Measurements from ENCODE around the gene NFKBIL1. TPM values are rescaled to one million over a fixed set of nuclear protein-coding genes. Genes with fewer than 3 reads are reported as not detected.

Gene NFKBIL1
- total and polyA plus RNA-seq, 2 experiments from 2014 or later = 9.6 to 12.3 TPM

DNA sequence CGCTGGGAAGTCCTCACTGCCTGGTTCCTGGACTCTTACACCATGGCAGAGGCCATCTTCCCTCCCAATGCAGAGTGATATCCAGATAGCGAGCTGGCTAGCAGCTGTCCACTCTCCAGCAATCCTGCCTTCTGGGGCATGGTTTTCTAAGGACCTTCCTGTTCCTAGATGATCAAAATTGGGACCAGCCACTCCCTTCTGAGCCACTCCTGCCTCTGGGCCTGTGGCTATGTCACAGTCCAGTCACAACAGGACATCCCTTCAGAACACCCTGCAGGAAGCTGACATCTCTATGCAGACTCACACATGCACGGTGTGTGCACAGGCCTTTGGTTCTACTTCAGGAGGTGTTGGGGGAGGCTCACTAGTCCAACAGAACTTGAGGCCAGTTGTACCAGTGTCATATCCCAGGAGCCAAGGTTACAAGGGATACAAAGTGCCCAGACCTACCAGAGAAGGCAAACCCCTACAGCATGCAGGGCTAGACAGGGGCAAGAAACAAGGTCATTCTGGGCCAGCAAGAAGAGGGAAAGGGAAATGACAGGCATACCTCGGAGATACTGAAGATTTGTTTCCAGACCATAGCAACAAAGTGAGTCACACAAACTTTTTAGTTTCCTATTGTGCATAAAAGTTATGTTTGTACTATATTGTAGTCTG is 21.3 kb upstream of the NFKBIL1 start (continued):
- TF ChIP-seq, protein P1, sequence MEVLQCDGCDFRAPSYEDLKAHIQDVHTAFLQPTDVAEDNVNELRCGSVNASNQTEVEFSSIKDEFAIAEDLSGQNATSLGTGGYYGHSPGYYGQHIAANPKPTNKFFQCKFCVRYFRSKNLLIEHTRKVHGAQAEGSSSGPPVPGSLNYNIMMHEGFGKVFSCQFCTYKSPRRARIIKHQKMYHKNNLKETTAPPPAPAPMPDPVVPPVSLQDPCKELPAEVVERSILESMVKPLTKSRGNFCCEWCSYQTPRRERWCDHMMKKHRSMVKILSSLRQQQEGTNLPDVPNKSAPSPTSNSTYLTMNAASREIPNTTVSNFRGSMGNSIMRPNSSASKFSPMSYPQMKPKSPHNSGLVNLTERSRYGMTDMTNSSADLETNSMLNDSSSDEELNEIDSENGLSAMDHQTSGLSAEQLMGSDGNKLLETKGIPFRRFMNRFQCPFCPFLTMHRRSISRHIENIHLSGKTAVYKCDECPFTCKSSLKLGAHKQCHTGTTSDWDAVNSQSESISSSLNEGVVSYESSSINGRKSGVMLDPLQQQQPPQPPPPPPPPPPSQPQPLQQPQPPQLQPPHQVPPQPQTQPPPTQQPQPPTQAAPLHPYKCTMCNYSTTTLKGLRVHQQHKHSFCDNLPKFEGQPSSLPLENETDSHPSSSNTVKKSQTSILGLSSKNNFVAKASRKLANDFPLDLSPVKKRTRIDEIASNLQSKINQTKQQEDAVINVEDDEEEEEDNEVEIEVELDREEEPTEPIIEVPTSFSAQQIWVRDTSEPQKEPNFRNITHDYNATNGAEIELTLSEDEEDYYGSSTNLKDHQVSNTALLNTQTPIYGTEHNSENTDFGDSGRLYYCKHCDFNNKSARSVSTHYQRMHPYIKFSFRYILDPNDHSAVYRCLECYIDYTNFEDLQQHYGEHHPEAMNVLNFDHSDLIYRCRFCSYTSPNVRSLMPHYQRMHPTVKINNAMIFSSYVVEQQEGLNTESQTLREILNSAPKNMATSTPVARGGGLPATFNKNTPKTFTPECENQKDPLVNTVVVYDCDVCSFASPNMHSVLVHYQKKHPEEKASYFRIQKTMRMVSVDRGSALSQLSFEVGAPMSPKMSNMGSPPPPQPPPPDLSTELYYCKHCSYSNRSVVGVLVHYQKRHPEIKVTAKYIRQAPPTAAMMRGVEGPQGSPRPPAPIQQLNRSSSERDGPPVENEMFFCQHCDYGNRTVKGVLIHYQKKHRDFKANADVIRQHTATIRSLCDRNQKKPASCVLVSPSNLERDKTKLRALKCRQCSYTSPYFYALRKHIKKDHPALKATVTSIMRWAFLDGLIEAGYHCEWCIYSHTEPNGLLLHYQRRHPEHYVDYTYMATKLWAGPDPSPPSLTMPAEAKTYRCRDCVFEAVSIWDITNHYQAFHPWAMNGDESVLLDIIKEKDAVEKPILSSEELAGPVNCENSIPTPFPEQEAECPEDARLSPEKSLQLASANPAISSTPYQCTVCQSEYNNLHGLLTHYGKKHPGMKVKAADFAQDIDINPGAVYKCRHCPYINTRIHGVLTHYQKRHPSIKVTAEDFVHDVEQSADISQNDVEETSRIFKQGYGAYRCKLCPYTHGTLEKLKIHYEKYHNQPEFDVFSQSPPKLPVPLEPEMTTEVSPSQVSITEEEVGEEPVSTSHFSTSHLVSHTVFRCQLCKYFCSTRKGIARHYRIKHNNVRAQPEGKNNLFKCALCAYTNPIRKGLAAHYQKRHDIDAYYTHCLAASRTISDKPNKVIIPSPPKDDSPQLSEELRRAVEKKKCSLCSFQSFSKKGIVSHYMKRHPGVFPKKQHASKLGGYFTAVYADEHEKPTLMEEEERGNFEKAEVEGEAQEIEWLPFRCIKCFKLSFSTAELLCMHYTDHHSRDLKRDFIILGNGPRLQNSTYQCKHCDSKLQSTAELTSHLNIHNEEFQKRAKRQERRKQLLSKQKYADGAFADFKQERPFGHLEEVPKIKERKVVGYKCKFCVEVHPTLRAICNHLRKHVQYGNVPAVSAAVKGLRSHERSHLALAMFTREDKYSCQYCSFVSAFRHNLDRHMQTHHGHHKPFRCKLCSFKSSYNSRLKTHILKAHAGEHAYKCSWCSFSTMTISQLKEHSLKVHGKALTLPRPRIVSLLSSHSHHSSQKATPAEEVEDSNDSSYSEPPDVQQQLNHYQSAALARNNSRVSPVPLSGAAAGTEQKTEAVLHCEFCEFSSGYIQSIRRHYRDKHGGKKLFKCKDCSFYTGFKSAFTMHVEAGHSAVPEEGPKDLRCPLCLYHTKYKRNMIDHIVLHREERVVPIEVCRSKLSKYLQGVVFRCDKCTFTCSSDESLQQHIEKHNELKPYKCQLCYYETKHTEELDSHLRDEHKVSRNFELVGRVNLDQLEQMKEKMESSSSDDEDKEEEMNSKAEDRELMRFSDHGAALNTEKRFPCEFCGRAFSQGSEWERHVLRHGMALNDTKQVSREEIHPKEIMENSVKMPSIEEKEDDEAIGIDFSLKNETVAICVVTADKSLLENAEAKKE (CRISPR knock-in tag; IDR thresholded peaks at IDR 0.05) = no peak

DNA sequence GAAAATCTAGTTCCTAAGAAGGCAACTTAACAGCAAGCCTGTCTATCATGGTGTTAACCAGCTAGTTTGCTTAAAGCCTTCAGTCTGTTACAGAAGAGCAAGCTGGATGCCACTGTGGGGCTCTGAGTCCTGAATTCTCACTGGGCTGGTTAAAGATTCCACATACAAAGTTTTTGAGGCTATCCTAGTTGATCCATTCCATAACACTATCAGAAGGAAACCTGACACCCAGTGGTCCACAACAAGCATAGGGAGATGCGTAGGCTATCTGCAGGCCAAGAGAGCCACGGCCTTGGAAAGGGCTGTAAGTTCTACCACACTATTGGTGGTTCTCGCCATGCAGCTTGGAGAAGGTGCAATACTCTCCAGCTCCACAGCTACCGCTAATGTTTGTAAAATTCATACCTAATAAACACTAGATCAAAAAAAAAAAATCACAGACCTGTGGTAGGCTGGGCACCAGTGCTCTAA is 19.1 kb upstream of the NFKBIL1 start:
- H3K79me2 ChIP-seq (replicated peaks; ENCODE audit: insufficient read depth) = peaks cover 14% of the 10 kb centered on the region; the same call in 1 of the 2 replicates
- peaks cover 48% of the 10 kb centered on the region for H3K36me3 Mint-ChIP-seq (ENCODE audit: low read depth)
- H2AFZ ChIP-seq = no peak overlapping the region
- DNase-seq (ENCODE audit: low spot score) (no peak), ATAC-seq (peak; percentile 32)
- H3K9me3 Mint-ChIP-seq = no peaks in the 10 kb centered on the region
- peaks cover 13% of the 10 kb centered on the region for H3K27me3 Mint-ChIP-seq (ENCODE audit: insufficient read depth, low read depth, poor library complexity)
- TF ChIP-seq POLR2AphosphoS5 (IDR thresholded peaks at IDR 0.05; ENCODE audit: low read depth) = no peak
- TF ChIP-seq, protein P1 (CRISPR knock-in tag; IDR thresholded peaks at IDR 0.05) = 0 out of 2 replicates have a peak, but pooled peaks have one; percentile 37
- no peaks in the 10 kb centered on the region for H3K9me2 ChIP-seq (ENCODE audit: insufficient read depth)
- H3K4me3 Mint-ChIP-seq = no peak overlapping the region; the same call in 2 of the 3 replicates
- no peaks in the 10 kb centered on the region for H3K27me3 ChIP-seq (ENCODE audit: insufficient read depth)
- H3K4me2 ChIP-seq = no peak overlapping the region
- peaks cover 36% of the 10 kb centered on the region for H3K36me3 ChIP-seq (ENCODE audit: insufficient read depth)
- H3K27ac ChIP-seq (ENCODE audit: low read depth) = 0 out of 2 replicates have a peak overlapping the region, but pooled peaks have one; percentile 74
- H4K20me1 ChIP-seq (replicated peaks; ENCODE audit: insufficient read depth) = peaks cover 21% of the 10 kb centered on the region
- H3K4me1 Mint-ChIP-seq = peaks cover 31% of the 10 kb centered on the region
- peak overlapping the region; percentile 56; the same call in 1 of the 2 replicates for H3K27ac Mint-ChIP-seq
- H3F3A ChIP-seq (replicated peaks; ENCODE audit: low read depth) = peaks cover 39% of the 10 kb centered on the region
- H3K4me1 ChIP-seq (ENCODE audit: insufficient read depth) = peaks cover 4% of the 10 kb centered on the region
- no peak overlapping the region for H3K4me3 ChIP-seq
